GM23338 (cell line): ENCODE results near the gene KDM4B. TPM values are rescaled to one million over a fixed set of nuclear protein-coding genes. Genes with fewer than 3 reads are reported as not detected.

Experiments used
- ATAC-seq: fragments of 200-7000 bp; cut with Tn5 transposase; 3 replicates; pipeline ENCODE4 v1.9.1; 2020
- DNase-seq: peaks from one replicate; pipeline ENCODE4 v3.0.0-alpha.2; 2015; ENCODE audit warnings: low spot score
- H2AFZ ChIP-seq: fragments of 200-600 bp; sonication (generic); 2 replicates; pipeline ENCODE4 v1.8.0; 2016; ENCODE audit warnings: antibody characterized with exemption, mild to moderate bottlenecking, moderate library complexity
- H3F3A ChIP-seq: fragments of 200-600 bp; sonication (generic); replicated peaks from 2 replicates; pipeline ENCODE4 v1.8.0; 2017; ENCODE audit warnings: antibody characterized with exemption, mixed run types, low read depth
- H3K27ac ChIP-seq: fragments of 200-600 bp; sonication (generic); 2 replicates; pipeline ENCODE4 v1.6.1; 2016; ENCODE audit warnings: low read depth
- H3K27me3 ChIP-seq: fragments of 200-600 bp; sonication (generic); 2 replicates; pipeline ENCODE4 v1.8.0; 2016; ENCODE audit warnings: mild to moderate bottlenecking, mixed run types, moderate library complexity; ENCODE audit not compliant: insufficient read depth
- H3K36me3 ChIP-seq: fragments of 200-600 bp; sonication (generic); 2 replicates; pipeline ENCODE4 v1.8.0; 2016; ENCODE audit warnings: mild to moderate bottlenecking; ENCODE audit not compliant: insufficient read depth
- H3K4me1 ChIP-seq: fragments of 200-600 bp; sonication (generic); 2 replicates; pipeline ENCODE4 v1.8.0; 2016; ENCODE audit warnings: mild to moderate bottlenecking, moderate library complexity; ENCODE audit not compliant: insufficient read depth
- H3K4me2 ChIP-seq: fragments of 200-600 bp; sonication (generic); 2 replicates; pipeline ENCODE4 v1.7.1; 2017; ENCODE audit warnings: mixed run types
- H3K4me3 ChIP-seq: fragments of 200-600 bp; sonication (generic); 2 replicates; pipeline ENCODE4 v1.6.1; 2016; ENCODE audit warnings: mixed run types
- H3K79me2 ChIP-seq: fragments of 200-600 bp; sonication (generic); replicated peaks from 2 replicates; pipeline ENCODE4 v1.8.0; 2017; ENCODE audit warnings: mild to moderate bottlenecking; ENCODE audit not compliant: insufficient read depth
- H3K9me2 ChIP-seq: fragments of 200-600 bp; sonication (generic); 2 replicates; pipeline ENCODE4 v1.8.0; 2017; ENCODE audit not compliant: insufficient read depth
- H4K20me1 ChIP-seq: fragments of 200-600 bp; sonication (generic); replicated peaks from 2 replicates; pipeline ENCODE4 v1.8.0; 2017; ENCODE audit warnings: mild to moderate bottlenecking; ENCODE audit not compliant: insufficient read depth
- H3K27ac Mint-ChIP-seq: 2 replicates; pipeline ENCODE4 v1.8.0; 2020; ENCODE audit warnings: inconsistent platforms, mild to moderate bottlenecking, moderate library complexity, mixed read lengths
- H3K27me3 Mint-ChIP-seq: 3 replicates; pipeline ENCODE4 v1.8.0; 2022; ENCODE audit warnings: low read depth, mild to moderate bottlenecking, moderate library complexity, mixed read lengths, inconsistent platforms; ENCODE audit not compliant: insufficient read depth, poor library complexity
- H3K36me3 Mint-ChIP-seq: 3 replicates; pipeline ENCODE4 v1.8.0; 2021; ENCODE audit warnings: low read depth, mild to moderate bottlenecking, inconsistent platforms, moderate library complexity, mixed read lengths
- H3K4me1 Mint-ChIP-seq: 3 replicates; pipeline ENCODE4 v1.8.0; 2020; ENCODE audit warnings: mild to moderate bottlenecking, inconsistent platforms, mixed read lengths
- H3K4me3 Mint-ChIP-seq: 3 replicates; pipeline ENCODE4 v1.8.0; 2021; ENCODE audit warnings: moderate library complexity, mild to moderate bottlenecking, inconsistent platforms, mixed read lengths
- H3K9me3 Mint-ChIP-seq: 3 replicates; pipeline ENCODE4 v1.8.0; 2020; ENCODE audit warnings: moderate library complexity, mild to moderate bottlenecking, inconsistent platforms, mixed read lengths
- CREB1 ChIP-seq: fragments of 250-450 bp; sonication (Bioruptor Pico); IDR thresholded peaks from 2 replicates; pipeline ENCODE4 v1.5.0; 2020; ENCODE audit warnings: low read depth, mild to moderate bottlenecking, moderate library complexity
- CTCF ChIP-seq, 2 experiments: fragments of 200-600 bp in 1 of 2; sonication (generic) in 1 of 2; conservative IDR thresholded peaks; 2 replicates each; pipeline versions ENCODE4 v1.5.1 to v1.6.1; 2016 to 2017; ENCODE audit warnings: antibody characterized with exemption in 2 of 2, low read depth in 2 of 2, mild to moderate bottlenecking in 2 of 2, moderate library complexity in 1 of 2
- ETS1 ChIP-seq: IDR thresholded peaks from 2 replicates; pipeline ENCODE4 v1.6.1; 2016; ENCODE audit warnings: antibody characterized with exemption
- EZH2 ChIP-seq: fragments of 200-600 bp; sonication (generic); IDR thresholded peaks from one replicate; pipeline ENCODE4 v1.8.0; 2017; ENCODE audit warnings: antibody characterized with exemption, mild to moderate bottlenecking, low read depth; ENCODE audit not compliant: unreplicated experiment
- EZH2phosphoT487 ChIP-seq: fragments of 200-600 bp; sonication (generic); IDR thresholded peaks from one replicate; pipeline ENCODE4 v1.8.1; 2018; ENCODE audit warnings: antibody characterized with exemption; ENCODE audit not compliant: unreplicated experiment
- JUNB ChIP-seq: IDR thresholded peaks from one replicate; pipeline ENCODE4 v1.6.1; 2016; ENCODE audit warnings: antibody characterized with exemption; ENCODE audit not compliant: unreplicated experiment
- NANOG ChIP-seq: IDR thresholded peaks from 2 replicates; pipeline ENCODE4 v1.6.1; 2016; ENCODE audit warnings: antibody characterized with exemption, borderline replicate concordance
- POLR2AphosphoS5 ChIP-seq: IDR thresholded peaks from 2 replicates; pipeline ENCODE4 v1.6.1; 2016; ENCODE audit warnings: antibody characterized with exemption, low read depth
- REST ChIP-seq: IDR thresholded peaks from one replicate; pipeline ENCODE4 v1.6.1; 2018; ENCODE audit warnings: antibody characterized with exemption; ENCODE audit not compliant: unreplicated experiment
- STAT1 ChIP-seq: IDR thresholded peaks from one replicate; pipeline ENCODE4 v1.6.1; 2016; ENCODE audit warnings: antibody characterized with exemption; ENCODE audit not compliant: unreplicated experiment
- ZNF114 ChIP-seq: fragments of 250-450 bp; sonication (Bioruptor Pico); IDR thresholded peaks from 2 replicates; pipeline ENCODE4 v1.5.0; 2020; ENCODE audit warnings: mild to moderate bottlenecking, moderate library complexity
- ZNF331 ChIP-seq: fragments of 250-450 bp; sonication (Bioruptor Pico); IDR thresholded peaks from 2 replicates; pipeline ENCODE4 v1.5.0; 2020; ENCODE audit warnings: low read depth, mild to moderate bottlenecking, moderate library complexity
- ZNF462 ChIP-seq: fragments of 250-450 bp; sonication (Bioruptor Pico); IDR thresholded peaks from 2 replicates; pipeline ENCODE4 v1.5.0; 2020; ENCODE audit warnings: mild to moderate bottlenecking, moderate library complexity
- polyA plus RNA-seq: library from polyadenylated mRNA; unstranded; fragments of >200 nt; fragmentation: Nextera tagmentation; extraction: Ambion mirVana; gene quantifications from 2 replicates; pipeline ENCODE4 v1.2.1, GENCODE V29; 2016
- total RNA-seq: library from RNA; depleted of rRNA; stranded (reverse); fragments of >200 nt; shearing (Covaris generic); gene quantifications from 2 replicates; pipeline ENCODE4 v1.2.3, GENCODE V29; 2014

Gene KDM4B
- total and polyA plus RNA-seq, 2 experiments from 2014 or later = 9.1 to 27.6 TPM

- TF ChIP-seq POLR2AphosphoS5 = no peak
These were observed 81.2 kb downstream of the KDM4B start (continued) for GRCh38 chr19:5050067-5050656.

- no peaks in the 10 kb centered on the region; the same call in 2 of the 3 replicates for H3K36me3 Mint-ChIP-seq
- Histone ChIP-seq H3K79me2 (no peaks in the 10 kb centered on the region), H3K9me2 (no peaks in the 10 kb centered on the region), H3K4me3 (no peak overlapping the region), H3K27me3 (no peaks in the 10 kb centered on the region), H3K27ac (no peak overlapping the region), H3K4me2 (no peak overlapping the region), H3K36me3 (no peaks in the 10 kb centered on the region), H2AFZ (no peak overlapping the region), H4K20me1 (no peaks in the 10 kb centered on the region; the same call in 1 of the 2 replicates), H3K4me1 (no peaks in the 10 kb centered on the region), H3F3A (no peaks in the 10 kb centered on the region)
- H3K9me3 Mint-ChIP-seq = no peaks in the 10 kb centered on the region
- DNase-seq = no peak
- H3K4me1 Mint-ChIP-seq = no peaks in the 10 kb centered on the region; the same call in 1 of the 3 replicates
- no peak for ATAC-seq
- H3K27ac Mint-ChIP-seq = no peak overlapping the region
- TF ChIP-seq NANOG = no peak
- TF ChIP-seq EZH2 = no peak
- no peak for TF ChIP-seq POLR2AphosphoS5
- no peak for TF ChIP-seq ETS1
- no peak for TF ChIP-seq CTCF (conservative IDR thresholded peaks at IDR 0.05; ENCODE audit: low read depth in 2 of 2)
- no peak for TF ChIP-seq REST
- no peak for TF ChIP-seq CREB1 (CRISPR knock-in tag)
- no peak for TF ChIP-seq ZNF462 (CRISPR knock-in tag)
- TF ChIP-seq STAT1 = no peak
- TF ChIP-seq ZNF114 = no peak
- TF ChIP-seq ZNF331 (CRISPR knock-in tag) = no peak
- TF ChIP-seq EZH2phosphoT487 = no peak
- TF ChIP-seq JUNB = no peak
- peaks cover 8% of the 10 kb centered on the region for H3K27me3 Mint-ChIP-seq
- no peak overlapping the region for H3K4me3 Mint-ChIP-seq
These were observed 82.0 kb downstream of the KDM4B start for GRCh38 chr19:5050905-5051304.
